ENCODE results near the gene HSPA4. TPM values are rescaled to one million over a fixed set of nuclear protein-coding genes. Genes with fewer than 3 reads are reported as not detected.

Gene HSPA4
- total and polyA plus RNA-seq, 2 of the 4 experiments (the other 2 are of a cell fraction) = 34.9 to 120 TPM

GRCh38 chr5:133141746-133142145, 89.9 kb downstream of the HSPA4 start:
- intact Hi-C loops (cut with micrococcal nuclease) = no loop called here
- H3K79me1 ChIP-seq (ENCODE audit: low read depth in 1 of 2, low read length in 2 of 2) = no peaks in the 10 kb centered on the region
- H3K27ac ChIP-seq (ENCODE audit: insufficient read depth, low read length) = no peak overlapping the region
- H3K27me3 ChIP-seq (ENCODE audit: control insufficient read depth, insufficient read depth, low read length) = peaks cover 2% of the 10 kb centered on the region; the same call in 1 of the 2 replicates
- no peak overlapping the region for H3K9ac ChIP-seq (ENCODE audit: low read depth, low read length)
- H2AFZ ChIP-seq (replicated peaks; ENCODE audit: low read length, poor library complexity) = no peak overlapping the region
- H3K23ac ChIP-seq (ENCODE audit: low read depth, low read length) = no peak overlapping the region
- no peaks in the 10 kb centered on the region for H3K9me1 ChIP-seq (ENCODE audit: insufficient read depth, low read length)
- no peaks in the 10 kb centered on the region for H3K4me1 ChIP-seq (ENCODE audit: control insufficient read depth, insufficient read depth, low read length)
- H2BK15ac ChIP-seq (ENCODE audit: low read depth, low read length) = no peak overlapping the region
- DNase-seq (no peak), ATAC-seq (ENCODE audit: low read depth) (no peak)
- H4K91ac ChIP-seq (ENCODE audit: insufficient read depth, low read depth, low read length) = no peak overlapping the region
- H3K36me3 ChIP-seq (ENCODE audit: control insufficient read depth, insufficient read depth, low read length) = no peaks in the 10 kb centered on the region
- POLR2A ChIA-PET (ENCODE audit: unreplicated experiment) = no interaction called here
- H3K56ac ChIP-seq (ENCODE audit: extremely low read depth, insufficient read depth, low read length) = no peak overlapping the region
- H3K14ac ChIP-seq (replicated peaks; ENCODE audit: low read depth, low read length) = no peak overlapping the region
- no peak overlapping the region for H2BK120ac ChIP-seq (ENCODE audit: low read depth, low read length)
- in situ Hi-C loops (cut with MboI; ENCODE audit: low sequenced_read_pairs) = no loop called here
- no peak overlapping the region for H3K4me2 ChIP-seq (ENCODE audit: low read depth, low read length)
- no peak overlapping the region for H2AK5ac ChIP-seq (ENCODE audit: low read depth, low read length)
- dilution Hi-C loops (cut with HindIII; ENCODE audit: low sequenced_read_pairs, unreplicated experiment) = no loop called here
- no peak overlapping the region for H2BK5ac ChIP-seq (ENCODE audit: low read depth, low read length, poor library complexity, severe bottlenecking)
- H3K18ac ChIP-seq (ENCODE audit: low read depth, low read length) = no peak overlapping the region
- no peaks in the 10 kb centered on the region for H3K9me3 ChIP-seq (ENCODE audit: control insufficient read depth, insufficient read depth, low read length)
- CTCF ChIA-PET = no interaction called here
- H2BK20ac ChIP-seq (ENCODE audit: low read depth, low read length) = no peak overlapping the region
- no peak overlapping the region for H3K4ac ChIP-seq (ENCODE audit: low read depth, low read length)
- no TSS peak for BruUV-seq (replicated peaks)
- no peak overlapping the region for H3K4me3 ChIP-seq (ENCODE audit: insufficient read depth, low read depth, low read length)
- no peak for TF ChIP-seq RFX5 (IDR thresholded peaks at IDR 0.05; ENCODE audit: low read depth, low read length)
- no peak for TF ChIP-seq NFE2L2 (IDR thresholded peaks at IDR 0.05; ENCODE audit: low read depth, low read length)
- TF ChIP-seq RAD21 (IDR thresholded peaks at IDR 0.05; ENCODE audit: low read length) = no peak
- TF ChIP-seq RCOR1 (IDR thresholded peaks at IDR 0.05; ENCODE audit: insufficient replicate concordance, low read length) = no peak
- TF ChIP-seq, protein P1, sequence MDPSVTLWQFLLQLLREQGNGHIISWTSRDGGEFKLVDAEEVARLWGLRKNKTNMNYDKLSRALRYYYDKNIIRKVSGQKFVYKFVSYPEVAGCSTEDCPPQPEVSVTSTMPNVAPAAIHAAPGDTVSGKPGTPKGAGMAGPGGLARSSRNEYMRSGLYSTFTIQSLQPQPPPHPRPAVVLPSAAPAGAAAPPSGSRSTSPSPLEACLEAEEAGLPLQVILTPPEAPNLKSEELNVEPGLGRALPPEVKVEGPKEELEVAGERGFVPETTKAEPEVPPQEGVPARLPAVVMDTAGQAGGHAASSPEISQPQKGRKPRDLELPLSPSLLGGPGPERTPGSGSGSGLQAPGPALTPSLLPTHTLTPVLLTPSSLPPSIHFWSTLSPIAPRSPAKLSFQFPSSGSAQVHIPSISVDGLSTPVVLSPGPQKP (IDR thresholded peaks at IDR 0.05; ENCODE audit: borderline replicate concordance, low read depth, low read length) = no peak
- TF ChIP-seq, protein P2, sequence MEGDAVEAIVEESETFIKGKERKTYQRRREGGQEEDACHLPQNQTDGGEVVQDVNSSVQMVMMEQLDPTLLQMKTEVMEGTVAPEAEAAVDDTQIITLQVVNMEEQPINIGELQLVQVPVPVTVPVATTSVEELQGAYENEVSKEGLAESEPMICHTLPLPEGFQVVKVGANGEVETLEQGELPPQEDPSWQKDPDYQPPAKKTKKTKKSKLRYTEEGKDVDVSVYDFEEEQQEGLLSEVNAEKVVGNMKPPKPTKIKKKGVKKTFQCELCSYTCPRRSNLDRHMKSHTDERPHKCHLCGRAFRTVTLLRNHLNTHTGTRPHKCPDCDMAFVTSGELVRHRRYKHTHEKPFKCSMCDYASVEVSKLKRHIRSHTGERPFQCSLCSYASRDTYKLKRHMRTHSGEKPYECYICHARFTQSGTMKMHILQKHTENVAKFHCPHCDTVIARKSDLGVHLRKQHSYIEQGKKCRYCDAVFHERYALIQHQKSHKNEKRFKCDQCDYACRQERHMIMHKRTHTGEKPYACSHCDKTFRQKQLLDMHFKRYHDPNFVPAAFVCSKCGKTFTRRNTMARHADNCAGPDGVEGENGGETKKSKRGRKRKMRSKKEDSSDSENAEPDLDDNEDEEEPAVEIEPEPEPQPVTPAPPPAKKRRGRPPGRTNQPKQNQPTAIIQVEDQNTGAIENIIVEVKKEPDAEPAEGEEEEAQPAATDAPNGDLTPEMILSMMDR (conservative IDR thresholded peaks at IDR 0.05; ENCODE audit: low read depth, low read length) = no peak
- no peak overlapping the region for H4K8ac ChIP-seq (ENCODE audit: low read depth in 2 of 2, low read length in 2 of 2)
- WGBS, 2 experiments (ENCODE audit: extremely low coverage in 2 of 2, insufficient read length in 1 of 2) = no CpG with 5 or more reads among the region's 3 CpGs
- no peak overlapping the region for H4K5ac ChIP-seq (ENCODE audit: low read depth, low read length)
- H4K20me1 ChIP-seq (ENCODE audit: insufficient read depth, low read length) = no peaks in the 10 kb centered on the region
- H2AK9ac ChIP-seq (replicated peaks; ENCODE audit: low read depth, low read length, poor library complexity) = no peak overlapping the region
